OCI-LY3 (cell line): ENCODE measurements around the gene BCL11A.

ENCODE experiments used
- EZH2phosphoT487 ChIP-seq: fragments of 200-600 bp; shearing (Covaris generic); IDR thresholded peaks from 2 replicates; pipeline ENCODE4 v1.6.1; 2018; ENCODE audit warnings: antibody characterized with exemption, mixed run types, low read depth
- TF ChIP-seq, protein P1 (sequence below): fragments of 200-600, 300-600 bp; sonication (generic); IDR thresholded peaks from 2 replicates; pipeline ENCODE4 v1.5.1; 2014; ENCODE audit warnings: antibody characterized with exemption, low read length, low read depth

DNA sequence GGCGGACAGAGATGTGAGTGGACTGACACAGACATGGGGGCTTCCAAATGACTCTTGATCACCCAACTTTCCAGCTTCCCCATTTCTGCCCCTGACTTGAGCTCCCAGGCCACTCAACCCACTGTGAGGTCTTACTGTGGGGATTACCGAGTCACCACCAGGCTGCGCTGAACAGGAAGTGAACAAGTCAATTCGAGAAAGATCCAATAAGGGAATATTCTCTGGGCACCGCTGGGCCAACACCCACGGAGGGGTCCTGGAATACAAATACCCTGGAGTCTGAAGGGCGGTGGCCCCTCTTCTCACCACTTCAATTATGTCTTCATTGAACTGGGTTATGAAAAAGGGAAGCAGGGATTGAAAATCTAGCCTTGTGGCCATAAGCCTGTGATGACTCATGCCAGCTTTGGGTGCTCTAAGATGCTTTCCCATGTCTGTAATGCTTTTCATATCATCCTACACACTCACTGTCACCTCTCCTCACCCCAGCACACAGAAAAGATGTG is 37.7 kb downstream of the BCL11A start:
- TF ChIP-seq, protein P1, sequence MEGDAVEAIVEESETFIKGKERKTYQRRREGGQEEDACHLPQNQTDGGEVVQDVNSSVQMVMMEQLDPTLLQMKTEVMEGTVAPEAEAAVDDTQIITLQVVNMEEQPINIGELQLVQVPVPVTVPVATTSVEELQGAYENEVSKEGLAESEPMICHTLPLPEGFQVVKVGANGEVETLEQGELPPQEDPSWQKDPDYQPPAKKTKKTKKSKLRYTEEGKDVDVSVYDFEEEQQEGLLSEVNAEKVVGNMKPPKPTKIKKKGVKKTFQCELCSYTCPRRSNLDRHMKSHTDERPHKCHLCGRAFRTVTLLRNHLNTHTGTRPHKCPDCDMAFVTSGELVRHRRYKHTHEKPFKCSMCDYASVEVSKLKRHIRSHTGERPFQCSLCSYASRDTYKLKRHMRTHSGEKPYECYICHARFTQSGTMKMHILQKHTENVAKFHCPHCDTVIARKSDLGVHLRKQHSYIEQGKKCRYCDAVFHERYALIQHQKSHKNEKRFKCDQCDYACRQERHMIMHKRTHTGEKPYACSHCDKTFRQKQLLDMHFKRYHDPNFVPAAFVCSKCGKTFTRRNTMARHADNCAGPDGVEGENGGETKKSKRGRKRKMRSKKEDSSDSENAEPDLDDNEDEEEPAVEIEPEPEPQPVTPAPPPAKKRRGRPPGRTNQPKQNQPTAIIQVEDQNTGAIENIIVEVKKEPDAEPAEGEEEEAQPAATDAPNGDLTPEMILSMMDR, result peak; percentile 13; the same call in 1 of the 2 replicates
- no peak for TF ChIP-seq EZH2phosphoT487
